ENCODE data around the gene C7orf33.
A peak's percentile ranks its signal among the peaks of the same experiment; 100 is the strongest.
"Not testable (repeated sequence)": the region's sequence is repeated elsewhere in the genome, so short reads cannot be mapped to it uniquely, and the experiment has no call there.

C7orf33 gene

GRCh38 chr7:148580446-148580845 is 10.1 kb upstream of the C7orf33 start:
- no peak for DNase-seq (ENCODE audit: low spot score)

GRCh38 chr7:148581624-148582023 is 8.9 kb upstream of the C7orf33 start:
- DNase-seq (ENCODE audit: low spot score), result no peak

DNA sequence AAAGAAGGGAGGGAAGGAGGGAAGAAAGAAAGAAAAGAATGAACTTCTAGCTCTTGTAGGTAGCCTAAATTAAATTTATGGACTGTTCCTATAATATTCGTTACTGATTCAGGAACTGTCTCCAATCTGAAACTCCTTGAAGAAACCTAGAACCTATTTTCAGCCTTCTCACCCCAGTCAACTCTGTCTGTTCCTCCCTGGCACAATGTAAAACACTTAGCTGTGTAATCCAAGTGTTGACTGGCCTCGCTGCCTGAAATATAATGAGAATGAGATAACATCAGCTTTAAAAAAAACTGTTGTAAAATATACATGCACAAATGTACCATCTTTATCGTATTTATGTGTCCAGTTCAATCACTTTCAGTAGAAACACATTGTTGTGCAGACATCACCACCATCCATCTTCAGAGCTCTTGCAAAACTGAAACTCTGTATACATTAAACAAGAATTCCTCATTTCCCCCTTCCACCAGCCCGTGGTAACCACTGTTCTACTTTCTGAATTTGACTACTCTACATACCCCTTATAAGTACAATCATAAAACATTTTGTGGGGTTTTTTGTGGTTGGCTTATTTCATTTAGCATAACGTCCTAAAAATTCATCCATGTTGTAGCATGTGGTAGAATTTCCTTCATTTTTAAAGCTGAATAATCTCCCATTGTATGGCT is 6.3 kb upstream of the C7orf33 start:
- no peak for DNase-seq (ENCODE audit: low spot score)

GRCh38 chr7:148585399-148585798 is 5.2 kb upstream of the C7orf33 start:
- DNase-seq (ENCODE audit: low spot score), result no peak

DNA sequence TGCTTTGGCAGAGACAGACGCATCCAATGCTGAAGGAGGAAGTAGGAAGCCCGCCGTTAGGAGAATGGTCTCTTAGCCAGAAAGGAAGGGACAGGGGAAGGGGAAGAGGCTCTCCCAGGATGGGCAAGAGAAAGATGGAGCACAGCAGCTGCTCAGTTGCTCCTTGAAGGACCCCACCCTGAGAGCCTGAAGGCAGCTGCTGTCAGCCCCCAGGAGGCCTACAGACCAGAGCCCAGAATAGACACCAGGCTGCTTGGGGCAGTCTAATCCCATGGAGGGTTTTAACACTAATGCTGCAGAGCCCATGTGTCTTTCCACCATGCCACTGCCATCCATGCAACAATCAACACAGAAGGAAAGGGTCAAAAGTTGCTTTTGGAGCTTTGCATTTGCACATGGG is 3.5 kb upstream of the C7orf33 start:
- DNase-seq (ENCODE audit: low spot score), result no peak

GRCh38 chr7:148588168-148588567 is 2.4 kb upstream of the C7orf33 start:
- no peak for DNase-seq (ENCODE audit: low spot score)

GRCh38 chr7:148588670-148589131 is 1.9 kb upstream of the C7orf33 start:
- DNase-seq (ENCODE audit: low spot score), result no peak

DNA sequence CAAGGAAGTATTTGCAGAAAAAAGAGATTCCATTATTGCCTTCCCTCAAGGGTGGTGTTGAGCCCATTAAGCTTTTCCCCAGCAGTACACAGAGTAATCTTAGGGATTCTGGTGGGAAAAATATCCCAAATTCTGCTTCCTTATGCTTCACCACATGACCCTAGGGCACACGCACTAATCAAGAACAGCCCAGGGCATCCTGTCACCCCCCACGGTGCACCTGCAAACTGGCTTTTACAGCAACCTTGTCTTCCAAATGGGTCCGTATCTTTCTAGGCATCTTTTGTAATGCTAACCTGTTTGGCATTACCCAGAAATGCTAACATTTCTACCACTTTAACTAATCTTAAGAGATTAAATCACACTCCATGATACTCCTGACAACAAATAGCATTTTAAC is 926 bp upstream of the C7orf33 start:
- no peak for DNase-seq (ENCODE audit: low spot score)

- DNase-seq (ENCODE audit: low spot score), result not testable (repeated sequence)
These were observed 5.8 kb downstream of the C7orf33 start for GRCh38 chr7:148596354-148596753.

- DNase-seq (ENCODE audit: low spot score), result no peak
These were observed 7.8 kb downstream of the C7orf33 start for GRCh38 chr7:148598351-148598750.

- no peak for DNase-seq (ENCODE audit: low spot score)
These were observed 14.8 kb downstream of the C7orf33 start for GRCh38 chr7:148605350-148605749.

DNA sequence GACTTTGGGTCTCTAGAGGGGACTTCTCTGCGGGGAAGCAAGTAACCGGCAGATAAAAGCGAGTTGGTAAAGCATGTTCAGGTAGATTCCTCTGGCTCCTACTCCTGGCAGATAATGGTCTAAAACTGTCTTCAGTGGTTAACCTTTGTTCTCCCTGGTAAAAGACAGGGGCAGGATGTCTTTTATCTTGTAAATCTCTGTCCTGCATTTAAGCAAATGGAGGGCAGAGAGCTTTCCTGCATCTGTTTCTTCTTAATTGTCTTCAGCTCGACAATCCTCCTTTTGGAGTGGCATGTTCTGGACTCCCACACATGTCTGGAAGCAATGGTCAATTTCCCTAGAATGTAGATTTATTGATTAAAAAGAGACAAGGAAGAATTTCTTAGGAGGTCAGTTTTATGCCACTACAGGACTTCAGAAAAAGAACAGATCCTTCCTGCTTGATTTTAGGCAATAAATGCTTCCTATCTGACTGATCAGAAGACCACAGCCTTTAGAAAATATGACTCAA is 16.6 kb downstream of the C7orf33 start:
- DNase-seq (ENCODE audit: low spot score), result no peak

GRCh38 chr7:148609045-148609725 is 18.6 kb downstream of the C7orf33 start:
- no peak for DNase-seq (ENCODE audit: low spot score)

- DNase-seq (ENCODE audit: low spot score), result no peak
These were observed 21.1 kb downstream of the C7orf33 start for GRCh38 chr7:148611692-148612091.

GRCh38 chr7:148615085-148615730 is 24.6 kb downstream of the C7orf33 start:
- no peak for DNase-seq (ENCODE audit: low spot score)

GRCh38 chr7:148620749-148621359 is 30.3 kb downstream of the C7orf33 start:
- DNase-seq (ENCODE audit: low spot score), result peak; percentile 31

DNA sequence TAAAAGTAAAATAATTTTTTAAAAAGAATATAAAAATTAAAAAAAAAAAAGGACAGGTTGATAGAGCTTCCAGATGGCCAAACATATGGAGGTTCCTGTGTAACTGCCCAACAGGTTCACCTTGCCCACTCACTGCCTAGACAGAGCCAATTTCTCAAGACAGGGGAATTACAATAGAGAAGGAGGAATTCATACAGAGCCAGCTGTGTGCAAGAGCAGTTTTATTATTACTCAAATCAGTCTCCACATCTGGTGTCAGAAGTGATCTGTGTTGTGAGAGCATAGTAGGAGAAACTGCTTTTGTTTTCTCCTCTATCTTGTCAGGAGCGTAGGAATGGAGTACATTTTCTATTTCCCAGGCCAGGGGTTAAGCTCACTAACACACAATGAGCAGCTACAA is 31.0 kb downstream of the C7orf33 start:
- DNase-seq (ENCODE audit: low spot score), result no peak

- no peak for DNase-seq (ENCODE audit: low spot score)
These were observed 32.5 kb downstream of the C7orf33 start for GRCh38 chr7:148622887-148623585.

- no peak for DNase-seq (ENCODE audit: low spot score)
These were observed 33.2 kb downstream of the C7orf33 start for GRCh38 chr7:148623586-148624282.

DNA sequence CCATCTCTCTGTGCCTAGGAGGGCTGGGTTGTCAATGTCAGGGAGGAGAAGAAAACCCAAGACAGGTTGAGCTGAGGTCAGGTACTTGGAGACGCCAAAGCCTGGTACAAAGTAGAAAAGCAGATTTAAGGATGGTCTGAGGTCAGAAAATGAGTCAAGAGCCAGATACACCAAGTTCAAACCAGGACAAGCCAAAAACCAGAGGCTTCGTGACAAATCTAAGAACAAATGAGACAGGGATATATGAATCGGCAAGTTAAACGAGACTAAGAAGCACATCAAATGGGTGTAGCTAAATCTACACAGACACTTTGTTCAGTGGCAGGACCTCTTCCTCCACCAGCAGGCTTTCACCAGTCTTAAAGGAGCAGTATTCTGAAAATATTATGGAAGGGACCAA is 34.2 kb downstream of the C7orf33 start:
- no peak for DNase-seq (ENCODE audit: low spot score)

DNA sequence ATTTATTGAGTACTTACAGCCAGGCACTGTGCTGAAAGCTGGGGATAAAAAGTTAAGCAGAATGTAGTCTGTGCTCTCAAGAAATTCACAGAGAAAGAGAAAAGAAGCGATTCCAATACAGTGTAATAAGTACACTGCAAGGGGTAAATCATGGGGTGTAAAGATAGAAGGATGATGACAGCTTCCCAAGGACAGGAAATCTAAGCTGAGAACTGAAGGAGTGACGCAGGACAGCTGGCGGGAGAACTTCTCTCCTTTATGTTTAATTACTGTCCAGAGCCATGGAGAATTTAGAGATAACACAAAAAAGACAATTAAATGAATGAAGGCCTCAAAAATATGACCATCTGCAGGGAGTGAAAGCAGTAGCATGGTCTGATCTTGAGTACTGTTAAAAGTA is 34.8 kb downstream of the C7orf33 start:
- DNase-seq (ENCODE audit: low spot score), result no peak

Measured in kidney capillary endothelial cell (primary cell).